A549 (cell line): ENCODE data around the gene C2orf49.

Experiments
- BHLHE40 ChIP-seq: IDR thresholded peaks from 2 replicates; pipeline ENCODE4 v1.6.1; 2012; ENCODE audit warnings: low read depth, low read length, inconsistent platforms
- CBX2 ChIP-seq: fragments of 200-600 bp; sonication (generic); IDR thresholded peaks from 2 replicates; pipeline ENCODE4 v1.6.1; 2016; ENCODE audit warnings: low read depth, mild to moderate bottlenecking, borderline replicate concordance
- CEBPB ChIP-seq, 2 experiments: fragments of >200 bp in 1 of 2; sonication (Bioruptor Twin) in 1 of 2; formaldehyde crosslinking in 1 of 2; IDR thresholded peaks; 2 replicates each; pipeline ENCODE4 v1.6.1; 2012 to 2016
- EHMT2 ChIP-seq: fragments of 200-600 bp; sonication (generic); IDR thresholded peaks from 2 replicates; pipeline ENCODE4 v1.6.1; 2016; ENCODE audit warnings: antibody characterized with exemption, low read depth, mild to moderate bottlenecking, moderate library complexity
- FOSB ChIP-seq: fragments of 250-450 bp; sonication (Bioruptor Pico); IDR thresholded peaks from 2 replicates; pipeline ENCODE4 v1.5.0; 2020; ENCODE audit warnings: mild to moderate bottlenecking, moderate library complexity
- POLR2A ChIP-seq: IDR thresholded peaks from 2 replicates; pipeline ENCODE4 v1.6.1; 2012; ENCODE audit warnings: mild to moderate bottlenecking, low read length
- RFX5 ChIP-seq: fragments of 450-650 bp; IDR thresholded peaks from 2 replicates; pipeline ENCODE4 v1.7.1; 2014; ENCODE audit warnings: antibody characterized with exemption, mild to moderate bottlenecking, moderate library complexity
- ZC3H11A ChIP-seq: fragments of 450-650 bp; IDR thresholded peaks from 2 replicates; pipeline ENCODE4 v1.6.1; 2014; ENCODE audit warnings: antibody characterized with exemption, mild to moderate bottlenecking
- TF ChIP-seq, protein P1 (sequence below): fragments of >200 bp; sonication (Bioruptor Twin); formaldehyde crosslinking; IDR thresholded peaks from 3 replicates; pipeline ENCODE4 v1.5.1; 2016

DNA sequence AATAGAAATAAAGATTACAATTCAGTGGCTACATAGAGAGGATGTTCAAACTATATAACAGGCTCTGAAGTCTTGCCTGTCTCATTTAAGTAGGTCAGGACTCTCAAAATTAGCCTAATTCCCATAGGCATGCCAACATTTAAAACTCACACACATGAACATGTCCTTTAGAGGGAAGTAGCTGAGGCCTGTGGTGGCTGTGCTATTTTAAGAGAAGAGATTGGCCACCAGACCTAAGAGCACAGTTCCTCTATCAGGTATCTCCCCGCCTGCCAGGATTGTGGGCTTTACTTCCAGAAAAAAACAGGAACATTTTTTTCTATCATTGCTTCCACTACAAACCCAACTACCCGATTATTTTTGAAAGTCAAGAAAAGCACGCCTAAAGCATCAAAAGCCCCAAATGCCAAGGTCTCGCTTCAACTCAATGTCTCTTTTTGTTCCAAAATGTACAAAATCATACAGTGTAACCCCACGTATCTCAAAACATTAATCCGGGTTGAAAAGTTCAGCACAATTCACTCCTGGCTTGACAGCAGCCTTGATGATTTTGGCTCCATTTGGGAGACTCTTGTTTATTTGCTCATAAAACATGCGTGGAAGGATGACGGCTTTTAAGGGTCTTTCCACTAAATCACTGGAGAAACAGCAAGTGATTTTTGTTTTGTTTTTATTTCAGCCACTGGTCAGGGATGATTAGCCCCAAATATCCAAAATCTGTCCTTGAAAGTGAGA is 46.3 kb downstream of the C2orf49 start:
- TF ChIP-seq POLR2A (no peak), CEBPB (IDR thresholded peaks at IDR 0.05) (no peak), RFX5 (no peak), FOSB (CRISPR knock-in tag) (no peak), EHMT2 (no peak), BHLHE40 (no peak), CBX2 (no peak), ZC3H11A (no peak)
- TF ChIP-seq, protein P1, sequence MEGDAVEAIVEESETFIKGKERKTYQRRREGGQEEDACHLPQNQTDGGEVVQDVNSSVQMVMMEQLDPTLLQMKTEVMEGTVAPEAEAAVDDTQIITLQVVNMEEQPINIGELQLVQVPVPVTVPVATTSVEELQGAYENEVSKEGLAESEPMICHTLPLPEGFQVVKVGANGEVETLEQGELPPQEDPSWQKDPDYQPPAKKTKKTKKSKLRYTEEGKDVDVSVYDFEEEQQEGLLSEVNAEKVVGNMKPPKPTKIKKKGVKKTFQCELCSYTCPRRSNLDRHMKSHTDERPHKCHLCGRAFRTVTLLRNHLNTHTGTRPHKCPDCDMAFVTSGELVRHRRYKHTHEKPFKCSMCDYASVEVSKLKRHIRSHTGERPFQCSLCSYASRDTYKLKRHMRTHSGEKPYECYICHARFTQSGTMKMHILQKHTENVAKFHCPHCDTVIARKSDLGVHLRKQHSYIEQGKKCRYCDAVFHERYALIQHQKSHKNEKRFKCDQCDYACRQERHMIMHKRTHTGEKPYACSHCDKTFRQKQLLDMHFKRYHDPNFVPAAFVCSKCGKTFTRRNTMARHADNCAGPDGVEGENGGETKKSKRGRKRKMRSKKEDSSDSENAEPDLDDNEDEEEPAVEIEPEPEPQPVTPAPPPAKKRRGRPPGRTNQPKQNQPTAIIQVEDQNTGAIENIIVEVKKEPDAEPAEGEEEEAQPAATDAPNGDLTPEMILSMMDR = no peak
